H1 (cell line): ENCODE data around the gene POLN. TPM values are rescaled to one million over a fixed set of nuclear protein-coding genes. Genes with fewer than 3 reads are reported as not detected.
A peak's percentile ranks its signal among the peaks of the same experiment; 100 is the strongest.

Experiments used
- CTCF ChIA-PET: fragments of 300-600 bp; sonication (Branson Sonifier 250); formaldehyde crosslinking; loops from one replicate; lab custom pipeline; 2021; ENCODE audit not compliant: partially characterized antibody; lab: Charles Lee
- POLR2A ChIA-PET: fragments of 300-600 bp; sonication (Branson Sonifier 250); formaldehyde crosslinking; loops from one replicate; lab custom pipeline; 2021; ENCODE audit warnings: inconsistent platforms; ENCODE audit not compliant: partially characterized antibody; lab: Charles Lee
- DNase-seq, 2 experiments: peaks; one replicate each; pipeline versions ENCODE4 v3.0.0 to v3.0.0-alpha.2; 2010 to 2022; ENCODE audit warnings: low spot score in 2 of 2, low read depth in 1 of 2, mixed read lengths in 1 of 2
- FAIRE-seq: peaks from 2 replicates; lab custom pipeline; 2011; peaks lifted over from hg19 to GRCh38; lab: Jason Lieb, UNC
- H2AFZ ChIP-seq: 2 replicates; pipeline ENCODE4 v1.8.1; 2012; ENCODE audit warnings: low read length, inconsistent platforms
- H2AK5ac ChIP-seq: 2 replicates; pipeline ENCODE4 v1.6.1; 2013; ENCODE audit warnings: low read depth, low read length
- H2BK120ac ChIP-seq: replicated peaks from 2 replicates; pipeline ENCODE3; 2013; ENCODE audit warnings: low read depth, low read length, inconsistent platforms
- H2BK12ac ChIP-seq: 2 replicates; pipeline ENCODE4 v1.6.1; 2013; ENCODE audit warnings: low read depth, low read length
- H2BK15ac ChIP-seq: 2 replicates; pipeline ENCODE4 v1.6.1; 2013; ENCODE audit warnings: low read length
- H2BK20ac ChIP-seq: 2 replicates; pipeline ENCODE4 v1.6.1; 2013; ENCODE audit warnings: low read length
- H2BK5ac ChIP-seq: 2 replicates; pipeline ENCODE4 v1.6.1; 2013; ENCODE audit warnings: low read depth, low read length
- H3K14ac ChIP-seq: 2 replicates; pipeline ENCODE4 v1.6.1; 2013; ENCODE audit warnings: inconsistent platforms; ENCODE audit not compliant: insufficient read length
- H3K18ac ChIP-seq: 2 replicates; pipeline ENCODE4 v1.6.1; 2013; ENCODE audit warnings: low read length; ENCODE audit errors: extremely low read depth
- H3K23ac ChIP-seq: 2 replicates; pipeline ENCODE4 v1.6.1; 2013; ENCODE audit warnings: inconsistent platforms; ENCODE audit not compliant: insufficient read length
- H3K23me2 ChIP-seq: 2 replicates; pipeline ENCODE4 v1.6.1; 2013; ENCODE audit warnings: low read depth, low read length
- H3K27ac ChIP-seq: 2 replicates; pipeline ENCODE4 v1.6.1; 2011; ENCODE audit warnings: low read depth, low read length, inconsistent platforms
- H3K27me3 ChIP-seq, 4 experiments: replicated peaks in 1 of 4; 1 replicate in 1 of 4; 2 replicates in 3 of 4; pipeline versions ENCODE4 v1.6.1 to v1.8.1; 2011 to 2013; ENCODE audit warnings: low read length in 3 of 4, mild to moderate bottlenecking in 3 of 4, inconsistent platforms in 2 of 4, mixed read lengths in 2 of 4, moderate library complexity in 1 of 4; ENCODE audit not compliant: control insufficient read depth in 3 of 4, insufficient read depth in 3 of 4; ENCODE audit errors: extremely low read depth in 1 of 4
- H3K36me3 ChIP-seq, 4 experiments: 2 replicates each; pipeline versions ENCODE4 v1.6.1 to v1.8.1; 2011 to 2013; ENCODE audit warnings: mild to moderate bottlenecking in 4 of 4, low read length in 3 of 4, moderate library complexity in 2 of 4, control low read depth in 1 of 4, inconsistent platforms in 1 of 4; ENCODE audit not compliant: insufficient read depth in 4 of 4, control insufficient read depth in 2 of 4
- H3K4ac ChIP-seq: replicated peaks from 2 replicates; pipeline ENCODE3; 2013; ENCODE audit warnings: low read length, low read depth, mixed read lengths, inconsistent platforms; ENCODE audit not compliant: insufficient read length
- H3K4me1 ChIP-seq, 4 experiments: replicated peaks in 1 of 4; 1 replicate in 1 of 4; 2 replicates in 3 of 4; pipeline versions ENCODE4 v1.6.1 to v1.8.1; 2011 to 2013; ENCODE audit warnings: low read length in 3 of 4, inconsistent platforms in 2 of 4, mixed read lengths in 1 of 4; ENCODE audit not compliant: insufficient read depth in 4 of 4, control insufficient read depth in 3 of 4
- H3K4me2 ChIP-seq, 2 experiments: 2 replicates each; pipeline versions ENCODE4 v1.6.1 to v1.8.1; 2011 to 2013; ENCODE audit warnings: low read depth in 2 of 2, low read length in 2 of 2, control low read depth in 1 of 2, inconsistent platforms in 1 of 2, mild to moderate bottlenecking in 1 of 2; ENCODE audit not compliant: insufficient read depth in 1 of 2
- H3K4me3 ChIP-seq, 4 experiments: fragments of 200-600, 300-600 bp in 1 of 4; sonication (generic), shearing (Covaris generic), sonication (Bioruptor Twin) in 1 of 4; 2 replicates each; pipeline versions ENCODE4 v1.5.1 to v1.8.1; 2011 to 2016; ENCODE audit warnings: low read length in 4 of 4, low read depth in 3 of 4, control low read depth in 2 of 4, inconsistent platforms in 2 of 4, mild to moderate bottlenecking in 2 of 4, mixed read lengths in 1 of 4, moderate library complexity in 1 of 4; ENCODE audit not compliant: insufficient read depth in 2 of 4; ENCODE audit errors: extremely low read depth in 1 of 4
- H3K56ac ChIP-seq: replicated peaks from 2 replicates; pipeline ENCODE3; 2013; ENCODE audit warnings: low read depth, mild to moderate bottlenecking, mixed read lengths, low read length, inconsistent platforms; ENCODE audit not compliant: insufficient read length
- H3K79me1 ChIP-seq: 2 replicates; pipeline ENCODE4 v1.6.1; 2013; ENCODE audit warnings: low read depth, low read length, control low read depth
- H3K79me2 ChIP-seq, 2 experiments: 2 replicates each; pipeline versions ENCODE4 v1.6.1 to v1.8.1; 2012 to 2013; ENCODE audit warnings: low read length in 2 of 2, mild to moderate bottlenecking in 2 of 2, inconsistent platforms in 1 of 2; ENCODE audit not compliant: insufficient read depth in 2 of 2, control insufficient read depth in 1 of 2
- H3K9ac ChIP-seq, 4 experiments: replicated peaks in 1 of 4; 1 replicate in 1 of 4; 2 replicates in 3 of 4; pipeline versions ENCODE4 v1.6.1 to v1.8.1; 2011 to 2013; ENCODE audit warnings: low read depth in 3 of 4, low read length in 3 of 4, control low read depth in 2 of 4, mild to moderate bottlenecking in 2 of 4, moderate library complexity in 2 of 4, inconsistent platforms in 1 of 4; ENCODE audit errors: extremely low read depth in 1 of 4
- H3K9me3 ChIP-seq, 2 experiments: 2 replicates each; pipeline versions ENCODE4 v1.6.1 to v1.8.1; 2012 to 2013; ENCODE audit warnings: mild to moderate bottlenecking in 2 of 2, moderate library complexity in 2 of 2, control low read depth in 1 of 2, inconsistent platforms in 1 of 2, low read depth in 1 of 2, low read length in 1 of 2, mixed read lengths in 1 of 2; ENCODE audit not compliant: insufficient read depth in 2 of 2
- H4K20me1 ChIP-seq, 2 experiments: replicated peaks in 1 of 2; 2 replicates each; pipeline versions ENCODE3 to v1.8.1; 2011 to 2013; ENCODE audit warnings: inconsistent platforms in 2 of 2, low read length in 2 of 2, mild to moderate bottlenecking in 1 of 2; ENCODE audit not compliant: insufficient read depth in 2 of 2, control insufficient read depth in 1 of 2
- H4K5ac ChIP-seq: 2 replicates; pipeline ENCODE4 v1.6.1; 2013; ENCODE audit warnings: low read length, low read depth, mixed read lengths, inconsistent platforms; ENCODE audit not compliant: insufficient read length
- H4K8ac ChIP-seq: 2 replicates; pipeline ENCODE4 v1.8.0; 2013; ENCODE audit warnings: mild to moderate bottlenecking, moderate library complexity, low read length, inconsistent platforms; ENCODE audit not compliant: insufficient read depth; ENCODE audit errors: extremely low read depth
- H4K91ac ChIP-seq: replicated peaks from 2 replicates; pipeline ENCODE3; 2013; ENCODE audit warnings: low read length, mixed read lengths, inconsistent platforms; ENCODE audit not compliant: insufficient read length
- CBX8 ChIP-seq: fragments of 300-800, 300-1000 bp; sonication (generic); IDR thresholded peaks from 2 replicates; pipeline ENCODE4 v1.7.1; 2016; ENCODE audit warnings: low read depth, low read length, borderline replicate concordance
- EP300 ChIP-seq, 2 experiments: IDR thresholded peaks; 1 replicate in 1 of 2; 2 replicates in 1 of 2; pipeline ENCODE4 v1.6.1; 2011 to 2012; ENCODE audit warnings: low read depth in 2 of 2, low read length in 2 of 2, mild to moderate bottlenecking in 2 of 2, borderline replicate concordance in 1 of 2, inconsistent platforms in 1 of 2, moderate library complexity in 1 of 2
- EZH2 ChIP-seq: fragments of 200-600 bp; sonication (generic); IDR thresholded peaks from 2 replicates; pipeline ENCODE4 v1.7.1; 2012; ENCODE audit warnings: low read depth, mild to moderate bottlenecking, moderate library complexity, low read length, inconsistent platforms; ENCODE audit not compliant: severe bottlenecking
- KDM1A ChIP-seq: fragments of 200-600, 300-600 bp; sonication (generic); IDR thresholded peaks from 2 replicates; pipeline ENCODE4 v1.7.1; 2016; ENCODE audit warnings: mild to moderate bottlenecking, low read length, borderline replicate concordance
- KDM4A ChIP-seq: IDR thresholded peaks from one replicate; pipeline ENCODE4 v1.7.1; 2012; ENCODE audit warnings: low read depth, mild to moderate bottlenecking, moderate library complexity, low read length, inconsistent platforms; ENCODE audit not compliant: severe bottlenecking
- NRF1 ChIP-seq: IDR thresholded peaks from 2 replicates; pipeline ENCODE4 v1.6.1; 2011; ENCODE audit warnings: mild to moderate bottlenecking, low read depth, low read length, improper control_type of control experiment
- RBBP5 ChIP-seq: IDR thresholded peaks from 2 replicates; pipeline ENCODE4 v1.7.1; 2012; ENCODE audit warnings: low read depth, mild to moderate bottlenecking, inconsistent platforms, low read length, moderate library complexity, borderline replicate concordance
- RNF2 ChIP-seq: fragments of 200-900, 300-1000 bp; sonication (generic); IDR thresholded peaks from 2 replicates; pipeline ENCODE4 v1.7.1; 2016; ENCODE audit warnings: borderline replicate concordance, low read depth, mild to moderate bottlenecking, antibody characterized with exemption, low read length; ENCODE audit not compliant: poor library complexity, severe bottlenecking; ENCODE audit errors: missing control alignments
- SIX5 ChIP-seq: IDR thresholded peaks from 2 replicates; pipeline ENCODE4 v1.6.1; 2011; ENCODE audit warnings: mild to moderate bottlenecking, low read depth, low read length
- SUZ12 ChIP-seq: fragments of 200-600 bp; sonication (generic); IDR thresholded peaks from 2 replicates; pipeline ENCODE4 v1.6.1; 2012; ENCODE audit warnings: mild to moderate bottlenecking, inconsistent platforms, low read length, moderate library complexity, mixed read lengths
- WGBS, 2 experiments: shearing (Covaris generic) in 1 of 2; methylation state at CpG; one replicate each; pipeline versions ENCODE4 v1.1.6 to v1.1.7; 2013 to 2015; ENCODE audit warnings: low lambda C conversion rate in 2 of 2, mixed read lengths in 2 of 2, inconsistent platforms in 1 of 2, low coverage in 1 of 2, missing lambda C conversion rate in 1 of 2; ENCODE audit not compliant: insufficient replicate concordance in 2 of 2, insufficient coverage in 1 of 2, insufficient read length in 1 of 2; ENCODE audit errors: extremely low coverage in 1 of 2, missing lambda C conversion rate in 1 of 2; 5-methylcytosine and 5-hydroxymethylcytosine counted together
- polyA plus RNA-seq, 7 experiments: library from polyadenylated mRNA; depleted of rRNA in 3 of 7; stranded (reverse) in 5 of 7; unstranded in 2 of 7; fragments of >200 nt in 5 of 7; fragments of 200-250 nt in 2 of 7; gene quantifications; 1 replicate in 5 of 7; 2 replicates in 1 of 7; 4 replicates in 1 of 7; pipeline versions ENCODE4 v1.2.1 to v1.2.3, GENCODE V29; 2011 to 2013; ENCODE audit warnings: missing spikeins in 2 of 7, mixed read lengths in 2 of 7
- total RNA-seq: library from RNA; stranded (reverse); fragmentation: NEBNext Ultra II Directional; extraction: Animal tissue kit (Norgen Biotek cat#: 25700); gene quantifications from 2 replicates; pipeline ENCODE4 v1.2.1, GENCODE V29; 2021

Gene POLN
- total and polyA plus RNA-seq, 2 of the 8 experiments (the other 6 are each of a cell fraction or from before 2014, with no cell fraction given) = 0.98 to 1.5 TPM

DNA sequence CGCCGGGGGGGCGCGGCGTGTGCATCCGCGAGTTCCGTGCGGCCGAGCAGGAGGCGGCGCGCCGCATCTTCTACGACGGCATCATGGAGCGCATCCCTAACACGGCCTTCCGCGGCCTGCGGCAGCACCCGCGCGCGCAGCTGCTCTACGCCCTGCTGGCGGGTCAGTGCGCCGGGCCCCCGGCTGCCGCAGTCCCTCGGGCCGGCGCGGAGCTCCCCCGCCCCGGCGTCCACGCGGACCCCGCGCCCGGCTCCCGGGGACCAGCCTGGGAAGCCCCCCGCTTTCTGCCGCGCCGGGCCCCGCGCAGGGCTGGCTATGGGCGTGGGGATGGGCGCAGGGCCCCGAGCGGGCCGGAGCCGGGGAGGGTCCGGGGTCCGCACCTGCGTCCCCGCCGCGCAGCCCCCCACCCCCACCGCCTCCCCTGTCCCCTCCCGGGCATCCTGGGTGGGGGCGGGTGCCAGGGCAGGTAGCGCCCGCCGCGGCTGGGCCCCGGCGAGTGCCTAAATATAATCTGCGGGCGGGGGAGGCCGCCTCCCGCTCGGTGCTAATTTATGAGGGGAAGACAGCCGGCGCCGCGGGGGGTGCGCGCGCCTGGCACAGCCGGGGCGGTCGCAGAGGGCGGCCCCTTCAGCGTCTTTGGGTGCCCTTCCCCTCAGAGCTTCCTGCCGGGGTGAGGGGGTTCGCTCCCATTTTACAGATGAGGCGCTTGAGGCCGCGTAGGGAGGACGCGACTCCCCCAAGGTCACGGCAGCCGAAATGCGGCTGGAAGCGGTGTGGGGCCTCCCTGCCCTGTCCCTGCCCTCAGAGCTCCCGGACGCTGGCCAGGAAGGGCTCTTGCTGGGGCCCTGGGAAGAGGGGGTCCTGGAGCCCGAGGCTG lies 182.0 kb downstream of the POLN start:
- Histone ChIP-seq H3K14ac (no peak overlapping the region), H3K4me2 (peak overlapping the region; percentile 49 to 64), H4K5ac (no peak overlapping the region), H4K20me1 (peaks cover 5 to 15% of the 10 kb centered on the region in 2 experiments), H4K91ac (no peak overlapping the region), H3K79me2 (no peaks in the 10 kb centered on the region), H3K56ac (no peak overlapping the region), H2BK120ac (no peak overlapping the region), H4K8ac (0 out of 2 replicates have a peak overlapping the region, but pooled peaks have one; percentile 68), H2AK5ac (no peak overlapping the region), H3K36me3 (peaks cover 0 to 4% (median 0%) of the 10 kb centered on the region in 4 experiments; a peak in 1 of 8 replicates), H3K23me2 (peaks cover 13% of the 10 kb centered on the region; the same call in 1 of the 2 replicates), H2BK12ac (no peak overlapping the region), H3K27ac (no peak overlapping the region), H2BK15ac (no peak overlapping the region), H3K4ac (no peak overlapping the region), H2AFZ (no peak overlapping the region), H2BK5ac (no peak overlapping the region), H3K23ac (no peak overlapping the region), H2BK20ac (no peak overlapping the region), H3K9me3 (no peaks in the 10 kb centered on the region), H3K27me3 (peaks cover 22 to 49% (median 38%) of the 10 kb centered on the region in 4 experiments), H3K79me1 (no peaks in the 10 kb centered on the region), H3K4me1 (peaks cover 0 to 5% (median 4%) of the 10 kb centered on the region in 4 experiments; a peak in 5 of 7 replicates), H3K9ac (no peak overlapping the region), H3K4me3 (peak overlapping the region in 3 of 4 experiments; percentile 23 to 58 (median 36); a peak in 5 of 8 replicates), H3K18ac (no peak overlapping the region)
- DNase-seq (no peak), FAIRE-seq (no peak)
- ChIA-PET POLR2A (interaction anchor here (0.7 to 1.6 kb wide), 6 partner anchors 10 to 262 kb away, joined by 3 to 4 read pairs (median 3); no protein-coding TSS in a partner anchor), CTCF (no interaction called here)
- WGBS, 2 experiments = 12% methylated on average over 42 of the region's 102 CpGs; no CpG with 5 or more reads in 1 of the 2 experiments
- TF ChIP-seq KDM1A = peak; percentile 22; the same call in 1 of the 2 replicates
- TF ChIP-seq NRF1 = no peak
- no peak; the same call in 1 of the 2 replicates for TF ChIP-seq RBBP5
- no peak for TF ChIP-seq SIX5
- TF ChIP-seq EP300 (IDR thresholded peaks at IDR 0.05; ENCODE audit: borderline replicate concordance in 1 of 2, low read depth in 2 of 2, low read length in 2 of 2) = no peak
- 0 out of 2 replicates have a peak, but pooled peaks have one; percentile 18 for TF ChIP-seq SUZ12
- no peak for TF ChIP-seq KDM4A
- TF ChIP-seq CBX8 = no peak
- TF ChIP-seq EZH2 = peak; percentile 25
- no peak for TF ChIP-seq RNF2
